Transverse colon (tissue), 3 donors: ENCODE measurements around the gene KLHL18.
"Not testable (repeated sequence)": the region's sequence is repeated elsewhere in the genome, so short reads cannot be mapped to it uniquely, and the experiment has no call there.

Experiments used
- EP300 ChIP-seq: sonication (generic); formaldehyde crosslinking; IDR thresholded peaks from one replicate; pipeline ENCODE4 v1.6.1; 2017; ENCODE audit warnings: antibody characterized with exemption, low read depth
- POLR2A ChIP-seq: fragments of 450-650 bp; IDR thresholded peaks from one replicate; pipeline ENCODE4 v1.6.1; 2016; ENCODE audit warnings: antibody characterized with exemption, mild to moderate bottlenecking, moderate library complexity
- TF ChIP-seq, protein P1 (sequence below), 5 experiments: fragments of 200-600 bp in 3 of 5; fragments of 450-650 bp in 2 of 5; sonication (generic) in 3 of 5; IDR thresholded peaks; 1 replicate in 2 of 5; 2 replicates in 3 of 5; pipeline ENCODE4 v1.5.1; 2016 to 2017; ENCODE audit warnings: antibody characterized with exemption in 5 of 5, inconsistent platforms in 3 of 5, mild to moderate bottlenecking in 2 of 5, moderate library complexity in 1 of 5

- TF ChIP-seq, protein P1, sequence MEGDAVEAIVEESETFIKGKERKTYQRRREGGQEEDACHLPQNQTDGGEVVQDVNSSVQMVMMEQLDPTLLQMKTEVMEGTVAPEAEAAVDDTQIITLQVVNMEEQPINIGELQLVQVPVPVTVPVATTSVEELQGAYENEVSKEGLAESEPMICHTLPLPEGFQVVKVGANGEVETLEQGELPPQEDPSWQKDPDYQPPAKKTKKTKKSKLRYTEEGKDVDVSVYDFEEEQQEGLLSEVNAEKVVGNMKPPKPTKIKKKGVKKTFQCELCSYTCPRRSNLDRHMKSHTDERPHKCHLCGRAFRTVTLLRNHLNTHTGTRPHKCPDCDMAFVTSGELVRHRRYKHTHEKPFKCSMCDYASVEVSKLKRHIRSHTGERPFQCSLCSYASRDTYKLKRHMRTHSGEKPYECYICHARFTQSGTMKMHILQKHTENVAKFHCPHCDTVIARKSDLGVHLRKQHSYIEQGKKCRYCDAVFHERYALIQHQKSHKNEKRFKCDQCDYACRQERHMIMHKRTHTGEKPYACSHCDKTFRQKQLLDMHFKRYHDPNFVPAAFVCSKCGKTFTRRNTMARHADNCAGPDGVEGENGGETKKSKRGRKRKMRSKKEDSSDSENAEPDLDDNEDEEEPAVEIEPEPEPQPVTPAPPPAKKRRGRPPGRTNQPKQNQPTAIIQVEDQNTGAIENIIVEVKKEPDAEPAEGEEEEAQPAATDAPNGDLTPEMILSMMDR (IDR thresholded peaks at IDR 0.05), result not testable (repeated sequence)
- not testable (repeated sequence) for TF ChIP-seq EP300, POLR2A
These were observed 33.4 kb downstream of the KLHL18 start for GRCh38 chr3:47316151-47316550.
